NCI-H82 treated with DMSO at 0.1 percent for 48 hours (cell line): Measurements from ENCODE around the gene AAGAB.
"Not testable (repeated sequence)": the region's sequence is repeated elsewhere in the genome, so short reads cannot be mapped to it uniquely, and the experiment has no call there.

Experiments used
- DNase-seq: peaks from one replicate; lab custom pipeline; 2025; ENCODE audit not compliant: unreplicated experiment; lab: John Stamatoyannopoulos, UW

AAGAB gene

DNA sequence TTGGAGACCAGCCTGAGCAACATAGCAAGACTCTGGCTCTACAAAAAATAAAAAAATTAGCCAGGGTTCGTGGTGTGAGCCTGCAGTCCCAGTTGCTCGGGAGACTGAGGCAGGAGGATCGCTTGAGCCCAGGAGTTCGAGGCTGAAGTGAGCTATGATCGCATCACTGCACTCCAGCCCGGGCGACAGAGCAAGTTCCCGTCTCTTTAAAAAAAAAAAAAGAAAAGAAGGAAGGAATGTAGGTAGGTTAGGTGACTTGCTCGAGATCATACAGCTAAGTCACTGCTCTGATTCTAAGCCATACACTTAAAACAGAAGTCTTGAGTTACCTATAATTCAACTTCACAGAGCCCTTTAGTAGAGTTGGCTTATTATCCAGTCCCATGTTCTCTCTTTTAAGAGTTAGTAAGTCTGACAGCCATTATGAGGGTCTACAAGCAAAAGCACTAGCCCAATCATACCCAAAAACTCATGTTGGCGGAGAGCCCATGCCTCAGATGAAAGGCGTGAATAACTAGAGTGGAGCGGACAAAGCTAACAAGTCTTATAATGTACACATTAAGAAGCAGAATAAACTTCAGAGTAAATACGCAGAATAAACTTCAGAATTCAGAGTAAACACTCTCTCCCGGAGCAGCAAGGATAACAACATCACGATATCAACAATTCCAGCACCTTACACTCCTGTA lies 768 bp downstream of the AAGAB start:
- no peak for DNase-seq

DNA sequence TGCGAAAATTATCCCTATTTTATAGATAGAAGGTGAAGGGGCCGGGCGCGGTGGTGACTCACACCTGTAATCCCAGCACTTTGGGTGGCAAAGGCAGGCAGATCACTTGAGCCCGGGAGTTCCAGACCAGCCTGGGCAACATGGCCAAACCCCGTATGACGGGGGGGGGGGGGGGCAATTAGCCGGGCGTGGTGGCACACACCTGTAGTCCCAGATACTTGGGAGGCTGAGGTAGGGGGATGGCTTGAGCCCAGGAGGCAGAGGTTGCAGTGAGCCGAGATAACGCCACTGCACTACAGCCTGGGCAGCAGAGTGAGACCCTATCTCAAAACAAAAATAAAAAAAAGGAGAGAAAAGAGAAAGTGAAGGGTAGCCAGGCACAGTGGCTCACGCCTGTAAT lies 1.4 kb downstream of the AAGAB start:
- no peak for DNase-seq

DNA sequence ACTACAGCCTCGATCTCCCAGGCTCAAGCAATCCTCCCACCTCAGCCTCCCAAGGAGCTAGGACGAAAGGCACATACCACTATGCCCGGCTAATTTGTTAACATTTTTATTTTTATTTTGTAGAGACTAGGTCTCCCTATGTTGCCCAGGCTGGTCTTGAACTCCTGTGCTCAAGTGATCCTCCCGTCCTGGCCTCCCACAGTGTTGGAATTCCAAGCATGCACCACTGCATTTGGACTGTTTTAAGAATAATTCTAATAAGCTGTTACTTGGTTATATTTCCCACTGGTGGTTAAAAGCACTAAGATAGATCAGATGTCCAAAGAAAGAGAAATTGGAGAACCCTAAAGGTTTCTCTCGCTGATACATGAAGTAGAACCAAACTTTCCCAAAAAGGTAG lies 3.1 kb downstream of the AAGAB start:
- no peak for DNase-seq

DNA sequence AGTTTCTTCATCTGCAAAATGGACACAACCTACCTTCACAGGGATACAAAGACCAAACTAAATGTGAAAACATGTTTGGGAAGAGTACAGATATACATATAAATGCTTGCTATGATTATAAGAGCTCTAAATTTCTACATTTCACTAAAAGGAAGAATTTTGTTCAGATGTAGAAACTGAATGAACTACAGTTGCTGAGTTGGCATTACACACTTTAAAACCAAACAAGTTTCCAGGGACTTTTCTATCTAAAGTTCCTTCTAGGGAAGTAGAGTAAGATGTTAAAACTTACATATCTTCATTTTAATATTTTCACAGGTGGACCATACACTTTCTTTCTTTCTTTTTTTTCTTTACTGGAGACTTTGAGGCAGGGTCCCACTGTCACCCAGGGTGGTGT lies 4.6 kb downstream of the AAGAB start:
- no peak for DNase-seq

DNA sequence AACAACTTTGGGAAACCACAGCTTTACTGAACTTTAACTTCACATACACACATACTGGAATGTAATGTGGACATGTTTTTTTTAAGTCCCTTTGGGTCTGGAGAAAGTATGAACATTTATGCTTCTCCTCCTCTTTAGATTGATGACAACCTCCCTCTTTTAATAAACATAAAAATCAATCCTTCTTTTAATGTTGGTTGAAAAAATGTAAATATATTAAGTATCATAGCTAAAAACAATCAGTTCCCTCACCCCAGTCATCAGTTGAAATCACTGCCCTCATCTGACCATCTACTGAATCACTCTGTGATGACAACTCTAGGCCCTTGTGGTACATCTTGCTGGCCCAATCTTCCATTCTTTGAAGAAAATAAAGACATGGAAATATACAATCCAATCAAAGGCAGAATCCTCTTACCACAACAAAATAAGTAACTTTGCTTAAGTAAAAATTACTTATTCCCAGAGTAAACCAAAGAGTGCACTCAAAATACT lies 6.4 kb downstream of the AAGAB start:
- no peak for DNase-seq

DNA sequence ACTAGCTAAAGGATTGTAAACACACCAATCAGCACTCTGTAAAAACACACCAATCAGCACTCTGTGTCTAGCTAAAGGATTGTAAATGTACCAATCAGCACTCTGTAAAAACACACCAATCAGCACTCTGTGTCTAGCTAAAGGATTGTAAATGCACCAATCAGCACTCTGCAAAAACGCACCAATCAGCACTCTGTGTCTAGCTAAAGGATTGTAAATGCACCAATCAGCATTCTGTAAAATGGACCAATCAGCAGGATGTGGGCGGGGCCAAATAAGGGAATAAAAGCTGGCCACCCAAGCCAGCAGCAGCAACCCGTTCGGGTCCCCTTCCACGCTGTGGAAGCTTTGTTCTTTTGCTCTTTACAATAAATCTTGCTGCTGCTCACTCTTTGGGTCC lies 7.9 kb downstream of the AAGAB start:
- not testable (repeated sequence) for DNase-seq

DNA sequence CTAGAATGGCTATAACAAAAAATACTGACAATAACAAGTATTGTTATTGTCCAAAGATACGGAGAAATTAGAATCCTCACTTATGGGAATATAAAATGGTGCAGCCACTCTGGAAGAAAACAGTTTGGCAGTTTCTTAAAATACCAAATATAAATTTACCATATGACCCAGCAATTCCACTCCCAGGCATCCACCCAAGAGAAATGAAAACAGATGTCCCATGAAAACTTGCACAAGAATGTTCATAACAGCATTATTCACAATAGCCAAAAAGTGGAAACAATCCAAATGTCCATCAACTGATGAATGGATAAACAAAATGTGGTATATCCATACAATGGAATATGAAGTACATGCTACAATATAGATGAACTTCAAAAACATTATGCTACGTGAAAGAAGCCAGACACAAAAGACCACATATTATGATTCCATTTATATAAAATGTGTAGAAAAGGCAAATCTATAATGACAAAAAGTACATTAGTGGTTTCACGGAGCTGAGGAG lies 9.4 kb downstream of the AAGAB start:
- no peak for DNase-seq

DNA sequence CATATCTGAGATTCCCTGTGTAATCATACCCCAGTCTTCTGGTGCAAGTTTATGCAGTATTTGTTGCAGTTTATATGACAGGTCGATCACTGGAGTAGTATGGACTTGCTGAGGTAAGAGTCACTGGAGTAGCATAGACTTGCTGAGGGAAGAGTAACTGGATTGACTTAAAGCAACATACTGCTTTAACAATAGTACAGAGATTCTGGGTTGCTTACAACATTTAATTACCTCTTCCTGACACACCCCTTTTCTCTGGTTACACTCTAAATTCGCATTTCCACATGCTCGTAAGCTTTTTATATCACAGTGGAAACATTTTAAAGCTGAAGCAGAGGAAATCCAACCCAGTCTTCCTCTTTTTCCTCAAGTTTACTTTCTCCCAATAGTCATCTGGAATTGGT lies 11.8 kb downstream of the AAGAB start:
- no peak for DNase-seq

DNA sequence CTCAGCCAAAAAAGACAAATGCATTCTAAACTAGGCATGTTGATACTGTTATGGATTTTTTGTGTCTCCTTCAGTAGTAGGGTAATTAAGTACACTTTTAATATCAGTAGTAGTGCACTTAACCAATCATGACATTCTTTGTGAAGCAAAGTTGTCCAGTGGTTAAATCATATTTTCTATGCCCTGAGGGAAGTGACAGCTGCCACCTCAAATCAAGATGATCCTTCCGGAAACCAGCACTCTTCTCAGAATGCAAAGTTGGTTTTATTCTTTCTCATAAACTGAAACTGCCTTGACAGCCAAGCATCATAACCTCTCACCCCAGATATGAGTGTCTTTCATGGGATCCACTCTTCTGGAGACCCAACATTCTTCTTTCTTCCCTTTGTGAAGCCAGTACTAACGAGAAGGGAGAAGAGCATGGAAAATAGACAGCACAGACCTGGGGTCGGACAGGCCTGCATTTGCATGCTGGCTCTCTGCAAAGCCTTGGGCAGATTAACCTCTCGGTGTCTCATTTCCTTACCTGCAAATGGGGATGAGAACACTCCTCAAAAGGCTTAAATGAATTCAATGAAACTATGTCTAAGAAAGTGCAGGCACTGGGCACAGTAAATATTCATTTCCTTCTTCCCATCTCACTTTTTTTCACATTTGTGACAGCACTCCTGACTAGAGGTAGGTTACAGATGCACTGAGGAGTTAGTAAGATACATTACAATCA lies 13.2 kb downstream of the AAGAB start:
- no peak for DNase-seq

DNA sequence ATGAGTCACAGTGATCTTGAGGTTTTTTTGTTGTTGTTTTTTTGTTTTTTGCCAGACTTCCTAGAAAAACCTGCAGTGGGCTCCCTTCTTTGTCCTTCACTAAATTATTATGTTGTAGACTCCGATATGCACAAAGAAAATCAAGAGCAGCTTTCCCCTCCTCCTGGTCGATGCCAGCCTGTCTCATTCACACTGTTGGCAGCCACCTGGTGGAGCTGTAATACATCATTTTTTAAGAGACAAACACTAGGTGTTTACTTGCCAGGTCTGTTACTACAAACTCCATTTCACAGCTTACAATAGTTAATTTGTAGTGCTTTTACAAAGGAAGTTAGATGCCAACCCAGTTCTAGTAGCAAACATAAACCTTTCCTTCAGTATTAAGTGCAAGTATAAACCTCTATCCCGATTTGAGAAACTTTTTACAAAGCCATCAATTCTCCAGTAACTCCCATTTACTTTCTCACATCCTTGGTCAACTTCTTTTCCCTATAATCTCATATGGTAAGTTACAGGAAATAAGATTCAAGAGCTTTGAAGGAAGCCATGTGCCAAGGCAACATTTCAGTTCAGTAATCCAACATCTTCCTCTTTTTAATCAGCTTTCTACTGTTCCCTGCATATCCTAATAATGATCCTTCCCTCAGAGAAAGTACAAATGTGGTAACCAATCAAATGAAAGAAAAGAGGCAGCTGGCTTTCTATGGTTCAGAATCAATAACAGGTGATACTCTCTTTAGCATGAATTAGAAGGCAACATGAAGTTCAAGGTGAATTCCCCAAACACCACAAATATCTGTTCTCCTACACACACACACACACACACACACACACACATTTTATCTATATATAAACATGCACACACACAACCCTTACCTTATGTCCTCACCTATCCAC lies 14.0 kb downstream of the AAGAB start:
- no peak for DNase-seq

DNA sequence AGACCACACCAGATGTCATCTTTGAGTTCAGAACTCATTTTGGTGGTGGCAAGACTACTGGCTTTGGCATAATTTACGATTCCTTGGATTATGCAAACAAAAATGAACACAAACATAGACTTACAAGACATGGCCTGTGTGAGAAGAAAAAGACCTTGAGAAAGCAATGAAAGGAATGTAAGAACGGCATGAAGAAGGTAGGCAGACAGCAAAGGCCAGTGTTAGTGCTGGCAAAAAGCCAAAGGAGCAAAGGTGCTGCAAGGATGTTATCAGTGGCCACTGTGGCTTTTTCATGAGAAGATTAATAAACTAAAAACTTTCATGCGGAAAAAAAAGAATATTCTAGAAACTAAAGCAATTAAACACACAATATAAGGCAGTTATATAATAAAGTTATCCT lies 21.9 kb downstream of the AAGAB start:
- DNase-seq = no peak

DNA sequence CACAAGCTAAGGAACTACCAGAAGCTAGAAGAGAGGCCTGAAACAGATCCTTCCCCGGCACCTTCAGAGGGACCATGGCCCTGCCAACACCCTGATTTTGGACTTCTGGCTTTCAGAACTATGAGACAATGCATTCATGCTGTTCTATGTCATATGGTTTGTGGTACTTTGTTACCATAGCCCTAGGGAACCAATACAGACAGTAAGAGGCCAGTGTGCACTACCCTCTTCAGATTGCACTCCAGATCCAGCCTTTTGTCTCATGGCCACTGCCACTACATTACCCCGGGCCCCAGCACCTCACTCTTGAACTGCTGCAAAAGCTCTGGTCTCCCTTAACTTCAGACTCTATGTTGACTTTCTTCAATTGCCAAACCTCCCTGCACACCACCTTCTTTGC lies 24.0 kb downstream of the AAGAB start:
- no peak for DNase-seq

DNA sequence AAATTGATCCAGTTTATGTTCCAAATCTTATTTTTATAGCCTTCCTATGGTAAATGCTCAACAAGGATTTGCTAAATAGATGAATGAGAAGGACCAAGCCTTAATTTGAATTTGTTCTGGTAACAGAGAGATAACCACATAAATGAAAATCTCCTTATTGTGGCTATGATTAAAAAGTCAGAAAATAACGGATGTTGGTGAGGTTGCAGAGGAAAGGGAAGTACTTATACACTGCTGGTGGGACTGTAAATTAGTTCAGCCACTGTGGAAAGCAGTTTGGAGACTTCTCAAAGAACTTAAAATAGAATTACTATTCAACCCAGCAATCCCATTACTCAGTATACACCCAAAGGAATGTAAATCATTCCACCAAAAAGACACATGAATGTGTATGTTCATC lies 26.2 kb downstream of the AAGAB start:
- DNase-seq = no peak

DNA sequence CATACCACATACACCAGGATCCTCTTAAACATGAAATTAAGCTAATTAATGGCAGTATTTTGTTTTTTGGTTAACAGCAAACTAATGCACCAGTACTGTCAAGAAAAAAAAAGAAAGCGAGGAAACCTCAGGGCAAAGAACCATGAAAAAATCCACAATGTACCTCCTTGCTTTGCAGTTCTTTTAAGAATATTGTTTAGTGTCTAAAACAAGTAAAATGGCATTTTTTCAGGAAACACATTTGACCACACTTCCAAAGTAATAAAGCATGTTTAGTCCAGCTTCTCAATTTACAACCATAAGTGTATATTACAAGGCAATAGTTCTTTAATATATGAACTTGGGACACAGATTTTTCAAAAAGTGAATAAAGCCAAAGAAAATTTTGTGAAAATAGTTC lies 26.6 kb downstream of the AAGAB start:
- no peak for DNase-seq

DNA sequence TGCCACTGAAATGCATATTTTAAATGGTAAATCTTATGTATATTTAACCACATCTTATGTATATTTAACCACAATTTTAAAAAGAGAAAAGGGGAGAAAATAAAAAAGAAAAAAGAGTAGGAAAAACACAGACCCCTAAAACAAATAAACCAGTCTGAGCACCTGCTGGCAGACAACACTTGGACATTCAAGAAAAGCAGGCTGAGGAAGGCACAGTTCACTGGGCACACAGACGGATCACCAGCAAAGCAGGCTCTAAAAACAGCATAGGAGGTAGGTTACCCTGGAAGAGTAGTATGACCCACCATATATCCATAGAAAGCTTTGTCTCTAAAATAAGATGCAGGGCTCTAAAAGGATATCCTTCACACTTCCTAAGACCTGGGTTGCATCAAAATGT lies 27.0 kb downstream of the AAGAB start:
- DNase-seq = no peak

DNA sequence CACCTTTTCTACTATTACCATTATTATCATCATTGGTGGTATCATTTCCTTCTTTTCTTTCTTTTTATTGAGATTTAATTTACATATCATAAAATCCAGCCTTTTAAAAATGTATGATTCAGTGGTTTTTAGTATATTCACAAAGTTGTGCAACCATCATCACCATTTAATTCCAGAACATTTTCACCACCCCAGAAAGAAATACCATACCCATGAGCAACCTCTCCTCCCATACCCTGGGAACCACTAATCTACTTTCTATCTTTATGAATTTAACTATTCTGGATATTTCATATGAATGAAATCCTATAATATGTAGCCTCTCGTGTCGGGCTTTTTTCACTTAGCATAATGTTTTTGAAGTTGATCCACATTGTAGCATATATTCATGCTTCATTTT lies 29.1 kb downstream of the AAGAB start:
- no peak for DNase-seq

DNA sequence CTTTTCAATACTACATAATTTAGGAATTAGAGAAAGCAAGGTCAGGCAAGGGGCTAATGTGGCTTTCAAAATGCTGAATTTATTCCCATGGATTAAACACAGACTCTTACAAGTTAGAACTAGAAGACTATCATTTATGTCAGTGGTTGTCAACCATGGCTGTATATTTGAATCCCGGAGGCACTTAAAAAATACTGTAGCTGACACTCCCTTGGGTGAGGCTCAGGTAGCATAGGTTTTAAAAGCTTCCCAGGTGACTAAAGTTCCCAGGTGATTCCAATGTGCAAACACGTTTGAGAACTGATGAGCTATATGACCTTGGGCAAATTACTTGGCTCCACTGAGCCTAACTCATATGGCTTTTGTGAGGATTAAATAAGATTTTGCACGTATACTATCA lies 29.6 kb downstream of the AAGAB start:
- no peak for DNase-seq

DNA sequence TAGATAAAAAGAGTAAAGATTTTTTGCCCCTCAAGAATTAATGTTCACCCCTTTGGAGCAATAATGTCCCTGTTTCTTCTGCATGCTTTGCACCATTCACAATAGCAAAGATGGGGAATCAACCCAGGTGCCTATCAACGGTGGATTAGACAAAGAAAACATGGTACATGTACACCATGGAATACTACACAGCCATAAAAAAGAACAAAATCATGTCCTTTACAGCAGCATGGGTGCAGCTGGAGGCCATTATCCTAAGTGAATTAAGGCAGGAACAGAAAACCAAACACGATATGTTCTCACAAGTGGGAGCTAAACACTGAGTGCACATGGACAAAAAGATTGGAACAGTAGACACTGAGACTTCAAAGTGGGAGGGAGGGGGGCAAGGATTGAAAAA lies 35.2 kb downstream of the AAGAB start:
- DNase-seq = no peak

DNA sequence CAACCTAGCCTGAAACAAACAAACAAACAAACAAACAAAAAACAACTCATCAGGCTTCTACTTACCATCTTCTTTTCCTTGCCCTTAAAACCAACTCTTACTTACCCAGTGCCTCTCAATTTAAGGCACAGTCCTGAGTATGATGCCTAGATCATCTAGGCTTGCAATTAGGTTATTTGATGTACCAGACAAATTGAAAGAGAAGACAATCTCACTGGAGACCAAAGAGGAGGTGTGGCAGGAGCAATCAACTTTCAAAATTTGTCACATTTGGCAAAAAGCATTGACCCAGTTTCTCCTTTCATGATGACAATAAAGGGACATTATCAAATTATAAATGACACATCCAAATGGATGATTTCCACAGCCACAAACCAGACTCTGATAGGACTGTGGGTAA lies 36.0 kb downstream of the AAGAB start:
- DNase-seq = no peak

DNA sequence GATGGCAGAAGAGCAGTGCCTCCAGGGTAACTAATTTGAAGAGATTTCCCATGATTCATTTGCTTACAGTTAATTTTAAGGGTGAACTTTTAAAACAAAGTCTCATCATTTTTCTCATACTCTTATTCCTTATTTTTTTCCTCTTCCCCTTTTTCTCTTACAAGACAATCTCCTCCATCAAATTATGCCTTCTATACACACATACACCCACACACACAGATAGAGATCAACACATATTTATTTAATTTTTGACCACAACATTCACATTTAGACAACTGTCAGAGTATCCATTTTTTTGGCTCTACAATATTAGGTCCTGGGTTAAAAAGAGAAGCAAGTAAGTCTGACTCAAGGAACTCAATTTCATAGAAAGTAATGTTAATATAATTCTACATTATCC lies 37.6 kb downstream of the AAGAB start:
- DNase-seq = no peak

DNA sequence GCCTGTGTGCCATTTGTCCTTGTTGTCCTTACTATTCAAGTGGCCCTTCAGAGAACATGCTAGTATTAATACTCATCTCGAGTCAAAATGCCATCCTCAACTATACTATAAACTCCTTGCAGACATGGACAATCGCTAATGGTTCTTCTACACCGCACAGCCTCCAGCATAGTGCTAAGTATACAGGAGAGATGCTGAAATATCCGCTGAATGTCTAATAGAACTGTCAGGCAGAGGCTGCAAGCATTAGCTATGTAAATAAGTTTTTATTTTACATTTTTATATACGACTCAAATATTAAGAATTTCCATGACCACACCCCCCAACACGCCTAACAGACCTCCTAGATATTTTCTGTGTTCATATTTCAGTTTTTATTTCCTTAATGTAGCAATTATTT lies 39.4 kb downstream of the AAGAB start:
- no peak for DNase-seq
